ENCODE measurements around the gene MSI1.
A peak's percentile ranks its signal among the peaks of the same experiment; 100 is the strongest.

Gene MSI1

GRCh38 chr12:120406553-120406952 lies 37.6 kb upstream of the MSI1 start:
- ChIA-PET CTCF (interaction anchor here (1.8 kb wide), 1 partner anchor 49 kb away, joined by 4 read pairs; no protein-coding TSS in a partner anchor), POLR2A (no interaction called here)
- Histone ChIP-seq H3K27ac (ENCODE audit: insufficient read depth in 1 of 2, low read depth in 1 of 2, low read length in 2 of 2, poor library complexity in 1 of 2, severe bottlenecking in 2 of 2) (no peak overlapping the region), H3K36me3 (ENCODE audit: control insufficient read depth in 4 of 4, insufficient read depth in 4 of 4, low read length in 3 of 4) (no peaks in the 10 kb centered on the region), H3K4me1 (ENCODE audit: control extremely low read depth in 1 of 4, control insufficient read depth in 4 of 4, insufficient read depth in 4 of 4, low read length in 3 of 4) (no peaks in the 10 kb centered on the region), H3K9me3 (ENCODE audit: control extremely low read depth in 1 of 5, control insufficient read depth in 4 of 5, insufficient read depth in 2 of 5, low read depth in 1 of 5, low read length in 4 of 5) (no peaks in the 10 kb centered on the region), H3K4me3 (ENCODE audit: control insufficient read depth in 1 of 7, extremely low read depth in 1 of 7, insufficient read depth in 4 of 7, low read depth in 2 of 7, low read length in 6 of 7) (no peak overlapping the region), H3K27me3 (replicated peaks in 2 of 5; ENCODE audit: control insufficient read depth in 4 of 5, insufficient read depth in 5 of 5, low read length in 4 of 5) (peaks cover 0 to 4% (median 0%) of the 10 kb centered on the region in 5 experiments)
- DNase-seq = no peak
- WGBS (ENCODE audit: insufficient coverage) = 100% methylated on average over 2 of the region's 3 CpGs

GRCh38 chr12:120406069-120406468 lies 37.1 kb upstream of the MSI1 start:
- no peaks in the 10 kb centered on the region for H3K36me3 ChIP-seq (ENCODE audit: control insufficient read depth in 4 of 4, insufficient read depth in 4 of 4, low read length in 3 of 4)
- no peak overlapping the region for H3K4me3 ChIP-seq (ENCODE audit: control insufficient read depth in 1 of 7, extremely low read depth in 1 of 7, insufficient read depth in 4 of 7, low read depth in 2 of 7, low read length in 6 of 7)
- no peak overlapping the region for H3K27ac ChIP-seq (ENCODE audit: insufficient read depth in 1 of 2, low read depth in 1 of 2, low read length in 2 of 2, poor library complexity in 1 of 2, severe bottlenecking in 2 of 2)
- no peaks in the 10 kb centered on the region for H3K9me3 ChIP-seq (ENCODE audit: control extremely low read depth in 1 of 5, control insufficient read depth in 4 of 5, insufficient read depth in 2 of 5, low read depth in 1 of 5, low read length in 4 of 5)
- ChIA-PET POLR2A (no interaction called here), CTCF (no interaction called here)
- DNase-seq = no peak
- WGBS (ENCODE audit: insufficient coverage) = 96% methylated on average over 3 of the region's 3 CpGs
- peaks cover 0 to 4% (median 0%) of the 10 kb centered on the region in 5 experiments for H3K27me3 ChIP-seq (replicated peaks in 2 of 5; ENCODE audit: control insufficient read depth in 4 of 5, insufficient read depth in 5 of 5, low read length in 4 of 5)
- H3K4me1 ChIP-seq (ENCODE audit: control extremely low read depth in 1 of 4, control insufficient read depth in 4 of 4, insufficient read depth in 4 of 4, low read length in 3 of 4) = no peaks in the 10 kb centered on the region

- no peaks in the 10 kb centered on the region for H3K4me1 ChIP-seq (ENCODE audit: control extremely low read depth in 1 of 4, control insufficient read depth in 4 of 4, insufficient read depth in 4 of 4, low read length in 3 of 4)
- H3K9me3 ChIP-seq (ENCODE audit: control extremely low read depth in 1 of 5, control insufficient read depth in 4 of 5, insufficient read depth in 2 of 5, low read depth in 1 of 5, low read length in 4 of 5) = no peaks in the 10 kb centered on the region
- peak in 1 of 3 donors; percentile 6 for DNase-seq
- POLR2A ChIA-PET = no interaction called here
- CTCF ChIA-PET = no interaction called here
- H3K36me3 ChIP-seq (ENCODE audit: control insufficient read depth in 4 of 4, insufficient read depth in 4 of 4, low read length in 3 of 4) = no peaks in the 10 kb centered on the region
- peaks cover 0 to 4% (median 0%) of the 10 kb centered on the region in 5 experiments for H3K27me3 ChIP-seq (replicated peaks in 2 of 5; ENCODE audit: control insufficient read depth in 4 of 5, insufficient read depth in 5 of 5, low read length in 4 of 5)
- no peak overlapping the region for H3K27ac ChIP-seq (ENCODE audit: insufficient read depth in 1 of 2, low read depth in 1 of 2, low read length in 2 of 2, poor library complexity in 1 of 2, severe bottlenecking in 2 of 2)
- H3K4me3 ChIP-seq (ENCODE audit: control insufficient read depth in 1 of 7, extremely low read depth in 1 of 7, insufficient read depth in 4 of 7, low read depth in 2 of 7, low read length in 6 of 7) = no peak overlapping the region
- no CpG with 5 or more reads among the region's 1 CpG for WGBS (ENCODE audit: insufficient coverage)
Observed at GRCh38 chr12:120404271-120404670, 35.3 kb upstream of the MSI1 start.

DNA sequence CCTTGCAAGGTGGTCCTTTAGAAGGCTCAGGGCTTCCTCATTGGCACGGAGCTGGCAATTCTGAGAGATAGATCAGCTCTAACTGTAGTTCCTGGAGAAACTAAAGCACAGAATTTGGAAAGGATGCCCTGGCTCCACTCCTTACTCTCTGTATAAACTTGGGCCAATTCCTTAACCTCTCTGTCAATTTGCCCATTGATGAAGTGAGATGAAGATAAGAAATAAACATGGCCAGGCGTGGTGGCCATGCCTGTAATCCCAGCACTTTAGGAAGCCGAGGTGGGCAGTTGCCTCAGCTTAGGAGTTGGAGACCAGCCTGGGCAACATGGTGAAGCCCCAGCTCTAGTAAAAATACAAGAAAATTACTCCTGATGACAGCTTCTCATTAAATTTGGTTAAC lies 34.9 kb upstream of the MSI1 start:
- H3K36me3 ChIP-seq (ENCODE audit: control insufficient read depth in 4 of 4, insufficient read depth in 4 of 4, low read length in 3 of 4) = no peaks in the 10 kb centered on the region
- H3K9me3 ChIP-seq (ENCODE audit: control extremely low read depth in 1 of 5, control insufficient read depth in 4 of 5, insufficient read depth in 2 of 5, low read depth in 1 of 5, low read length in 4 of 5) = no peaks in the 10 kb centered on the region
- ChIA-PET POLR2A (no interaction called here), CTCF (no interaction called here)
- H3K4me1 ChIP-seq (ENCODE audit: control extremely low read depth in 1 of 4, control insufficient read depth in 4 of 4, insufficient read depth in 4 of 4, low read length in 3 of 4) = no peaks in the 10 kb centered on the region
- DNase-seq = no peak
- H3K4me3 ChIP-seq (ENCODE audit: control insufficient read depth in 1 of 7, extremely low read depth in 1 of 7, insufficient read depth in 4 of 7, low read depth in 2 of 7, low read length in 6 of 7) = no peak overlapping the region
- WGBS (ENCODE audit: insufficient coverage) = 92% methylated on average over 2 of the region's 3 CpGs
- no peak overlapping the region for H3K27ac ChIP-seq (ENCODE audit: insufficient read depth in 1 of 2, low read depth in 1 of 2, low read length in 2 of 2, poor library complexity in 1 of 2, severe bottlenecking in 2 of 2)
- peaks cover 0 to 4% (median 0%) of the 10 kb centered on the region in 5 experiments for H3K27me3 ChIP-seq (replicated peaks in 2 of 5; ENCODE audit: control insufficient read depth in 4 of 5, insufficient read depth in 5 of 5, low read length in 4 of 5)

- WGBS (ENCODE audit: insufficient coverage) = 72% methylated on average over 9 of the region's 13 CpGs
- no peak for DNase-seq
- no peak overlapping the region for H3K27ac ChIP-seq (ENCODE audit: insufficient read depth in 1 of 2, low read depth in 1 of 2, low read length in 2 of 2, poor library complexity in 1 of 2, severe bottlenecking in 2 of 2)
- no peaks in the 10 kb centered on the region for H3K9me3 ChIP-seq (ENCODE audit: control extremely low read depth in 1 of 5, control insufficient read depth in 4 of 5, insufficient read depth in 2 of 5, low read depth in 1 of 5, low read length in 4 of 5)
- no peaks in the 10 kb centered on the region for H3K36me3 ChIP-seq (ENCODE audit: control insufficient read depth in 4 of 4, insufficient read depth in 4 of 4, low read length in 3 of 4)
- H3K27me3 ChIP-seq (replicated peaks in 2 of 5; ENCODE audit: control insufficient read depth in 4 of 5, insufficient read depth in 5 of 5, low read length in 4 of 5) = peaks cover 0 to 9% (median 4%) of the 10 kb centered on the region in 5 experiments
- no peaks in the 10 kb centered on the region for H3K4me1 ChIP-seq (ENCODE audit: control extremely low read depth in 1 of 4, control insufficient read depth in 4 of 4, insufficient read depth in 4 of 4, low read length in 3 of 4)
- CTCF ChIA-PET = interaction anchor here (2.0 kb wide), 1 partner anchor 35 kb away, joined by 5 read pairs; no protein-coding TSS in a partner anchor
- POLR2A ChIA-PET = no interaction called here
- no peak overlapping the region for H3K4me3 ChIP-seq (ENCODE audit: control insufficient read depth in 1 of 7, extremely low read depth in 1 of 7, insufficient read depth in 4 of 7, low read depth in 2 of 7, low read length in 6 of 7)
Observed at GRCh38 chr12:120402217-120402616, 33.3 kb upstream of the MSI1 start.

DNA sequence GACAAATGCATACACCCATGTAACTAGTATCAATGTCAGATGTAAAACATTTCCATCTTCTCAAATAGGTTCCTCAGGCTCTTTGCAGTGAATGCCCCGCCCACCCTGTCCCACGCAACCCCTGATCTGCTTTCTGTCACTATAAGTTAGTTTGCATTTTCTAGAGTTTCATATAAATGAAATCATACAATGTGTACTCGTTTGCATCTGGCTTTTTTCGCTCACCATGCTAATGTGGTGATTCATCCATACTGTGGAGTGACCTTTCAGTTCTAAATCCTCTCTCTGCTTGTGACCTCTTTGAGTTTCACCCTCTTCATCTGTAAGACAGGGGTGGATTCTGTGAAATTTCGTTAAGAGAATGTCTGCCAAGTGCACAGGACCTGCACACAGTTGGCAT lies 30.6 kb upstream of the MSI1 start:
- H3K36me3 ChIP-seq (ENCODE audit: control insufficient read depth in 4 of 4, insufficient read depth in 4 of 4, low read length in 3 of 4) = no peaks in the 10 kb centered on the region
- DNase-seq = no peak
- no peaks in the 10 kb centered on the region for H3K9me3 ChIP-seq (ENCODE audit: control extremely low read depth in 1 of 5, control insufficient read depth in 4 of 5, insufficient read depth in 2 of 5, low read depth in 1 of 5, low read length in 4 of 5)
- WGBS (ENCODE audit: insufficient coverage) = 100% methylated on average over 1 of the region's 5 CpGs
- H3K27ac ChIP-seq (ENCODE audit: insufficient read depth in 1 of 2, low read depth in 1 of 2, low read length in 2 of 2, poor library complexity in 1 of 2, severe bottlenecking in 2 of 2) = no peak overlapping the region
- POLR2A ChIA-PET = no interaction called here
- H3K4me1 ChIP-seq (ENCODE audit: control extremely low read depth in 1 of 4, control insufficient read depth in 4 of 4, insufficient read depth in 4 of 4, low read length in 3 of 4) = peaks cover 0 to 4% (median 2%) of the 10 kb centered on the region in 4 experiments
- CTCF ChIA-PET = interaction anchor here (0.6 kb wide), 1 partner anchor 97 kb away, joined by 3 read pairs; the partner anchor contains the start of gene SIRT4
- no peak overlapping the region for H3K4me3 ChIP-seq (ENCODE audit: control insufficient read depth in 1 of 7, extremely low read depth in 1 of 7, insufficient read depth in 4 of 7, low read depth in 2 of 7, low read length in 6 of 7)
- peaks cover 0 to 9% (median 5%) of the 10 kb centered on the region in 5 experiments for H3K27me3 ChIP-seq (replicated peaks in 2 of 5; ENCODE audit: control insufficient read depth in 4 of 5, insufficient read depth in 5 of 5, low read length in 4 of 5)

DNA sequence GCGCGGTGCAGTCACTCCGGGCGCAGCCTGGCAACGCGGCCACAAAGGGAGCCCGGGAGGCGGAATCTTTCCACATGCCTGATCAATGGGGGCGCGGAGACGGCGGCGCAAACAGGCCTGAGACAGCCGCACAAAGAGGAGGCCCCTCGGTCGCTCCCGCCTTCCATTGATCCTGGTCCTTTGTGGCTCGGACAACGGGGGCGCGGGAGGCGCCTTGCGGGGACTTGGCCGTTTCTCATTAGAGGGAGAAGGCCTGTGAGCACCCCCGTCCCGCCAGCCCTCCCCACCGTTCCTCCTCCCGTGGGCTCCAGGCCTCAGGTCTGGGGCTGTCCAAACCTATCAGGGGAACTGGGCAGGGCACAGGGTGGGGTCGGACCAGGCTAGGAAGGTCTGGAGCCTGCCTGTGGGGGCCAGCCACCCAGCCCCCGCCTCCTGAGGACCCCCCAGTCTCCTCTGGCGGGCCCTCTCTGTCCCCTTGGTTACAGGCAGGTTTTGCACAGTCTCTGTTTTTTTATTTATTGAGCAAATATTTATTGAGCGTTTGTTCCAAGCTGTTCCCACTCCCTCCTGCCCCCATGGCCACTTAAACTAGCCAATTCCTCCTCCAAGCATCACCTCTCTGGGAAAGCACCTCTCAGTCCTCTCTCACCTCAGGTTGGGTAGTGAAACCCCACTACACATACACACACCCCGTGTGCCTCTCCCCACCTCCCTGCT lies 29.0 kb upstream of the MSI1 start:
- ChIA-PET CTCF (no interaction called here), POLR2A (no interaction called here)
- DNase-seq = no peak
- 77% methylated on average over 31 of the region's 33 CpGs for WGBS (ENCODE audit: insufficient coverage)
- peaks cover 0 to 8% (median 5%) of the 10 kb centered on the region in 5 experiments for H3K27me3 ChIP-seq (replicated peaks in 2 of 5; ENCODE audit: control insufficient read depth in 4 of 5, insufficient read depth in 5 of 5, low read length in 4 of 5)
- H3K27ac ChIP-seq (ENCODE audit: insufficient read depth in 1 of 2, low read depth in 1 of 2, low read length in 2 of 2, poor library complexity in 1 of 2, severe bottlenecking in 2 of 2) = no peak overlapping the region
- no peaks in the 10 kb centered on the region for H3K36me3 ChIP-seq (ENCODE audit: control insufficient read depth in 4 of 4, insufficient read depth in 4 of 4, low read length in 3 of 4)
- H3K9me3 ChIP-seq (ENCODE audit: control extremely low read depth in 1 of 5, control insufficient read depth in 4 of 5, insufficient read depth in 2 of 5, low read depth in 1 of 5, low read length in 4 of 5) = no peaks in the 10 kb centered on the region
- peaks cover 0 to 9% (median 4%) of the 10 kb centered on the region in 4 experiments for H3K4me1 ChIP-seq (ENCODE audit: control extremely low read depth in 1 of 4, control insufficient read depth in 4 of 4, insufficient read depth in 4 of 4, low read length in 3 of 4)
- H3K4me3 ChIP-seq (ENCODE audit: control insufficient read depth in 1 of 7, extremely low read depth in 1 of 7, insufficient read depth in 4 of 7, low read depth in 2 of 7, low read length in 6 of 7) = no peak overlapping the region
